SK-N-SH (cell line): ENCODE data around the gene MAPK8IP1.

Experiments
- MEF2A ChIP-seq: IDR thresholded peaks from 2 replicates; pipeline ENCODE4 v1.4.0; 2012; ENCODE audit warnings: low read depth, borderline replicate concordance
- MXI1 ChIP-seq: IDR thresholded peaks from 2 replicates; pipeline ENCODE4 v1.6.1; 2012; ENCODE audit warnings: mild to moderate bottlenecking, low read depth, low read length, improper control_type of control experiment

GRCh38 chr11:45927332-45927683 lies 41.9 kb downstream of the MAPK8IP1 start:
- TF ChIP-seq MEF2A, result no peak
- no peak for TF ChIP-seq MXI1
